Measurements from ENCODE around the gene MYEOV.

The MYEOV gene

DNA sequence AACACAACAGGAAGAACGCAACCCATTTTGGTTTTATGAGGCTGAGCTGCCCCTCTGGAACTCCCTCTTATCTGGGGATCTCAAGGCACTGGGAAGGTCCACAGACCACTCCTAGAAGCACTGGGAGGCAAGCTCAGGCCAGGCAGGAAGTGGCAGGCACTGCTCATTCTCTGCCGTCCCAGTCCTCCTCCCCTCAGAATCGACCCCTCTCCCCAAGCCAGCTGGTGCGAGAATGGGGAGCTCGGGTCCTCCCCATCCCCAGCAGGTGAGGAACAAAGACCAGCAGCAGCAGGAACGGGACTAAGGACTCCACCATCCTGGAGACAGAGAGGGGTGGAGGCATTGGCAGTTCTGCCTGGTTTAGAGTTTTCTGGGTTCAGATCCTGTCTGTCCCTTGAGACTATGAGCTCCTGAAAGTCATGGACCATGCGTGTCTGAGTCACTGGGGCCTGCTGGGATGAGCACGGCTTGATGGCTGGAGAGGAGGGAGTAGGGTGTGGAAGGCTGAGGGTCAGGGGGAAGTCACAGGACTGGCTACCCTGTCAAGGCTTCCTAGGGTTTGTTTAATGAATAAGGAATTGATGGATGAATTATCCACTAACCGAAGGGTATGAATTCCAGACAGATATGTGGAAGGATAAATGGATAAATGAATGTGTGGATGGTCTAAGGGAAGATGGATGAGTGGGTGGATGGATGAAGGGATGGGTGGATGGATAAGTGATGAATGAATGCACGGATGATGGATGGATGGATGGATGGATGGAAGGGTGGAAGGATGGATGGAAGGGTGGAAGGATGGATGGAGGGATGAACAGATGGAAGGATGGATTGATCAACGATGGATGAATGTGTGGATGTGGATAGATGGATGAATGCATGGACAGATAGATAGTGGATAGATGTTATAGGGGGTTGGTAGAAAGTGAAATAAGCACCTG, 6.4 kb downstream of the MYEOV start:
- Histone ChIP-seq H3K27me3 (ENCODE audit: control insufficient read depth, insufficient read depth, low read length) (no peaks in the 10 kb centered on the region), H3K4me1 (ENCODE audit: control insufficient read depth, insufficient read depth, low read length) (no peaks in the 10 kb centered on the region), H3K9me3 (ENCODE audit: control insufficient read depth, insufficient read depth, low read length) (no peaks in the 10 kb centered on the region), H3K9ac (ENCODE audit: low read depth, low read length) (no peak overlapping the region), H3K4me3 (ENCODE audit: low read depth, low read length) (no peak overlapping the region), H3K36me3 (ENCODE audit: control insufficient read depth, insufficient read depth, low read length) (no peaks in the 10 kb centered on the region)

DNA sequence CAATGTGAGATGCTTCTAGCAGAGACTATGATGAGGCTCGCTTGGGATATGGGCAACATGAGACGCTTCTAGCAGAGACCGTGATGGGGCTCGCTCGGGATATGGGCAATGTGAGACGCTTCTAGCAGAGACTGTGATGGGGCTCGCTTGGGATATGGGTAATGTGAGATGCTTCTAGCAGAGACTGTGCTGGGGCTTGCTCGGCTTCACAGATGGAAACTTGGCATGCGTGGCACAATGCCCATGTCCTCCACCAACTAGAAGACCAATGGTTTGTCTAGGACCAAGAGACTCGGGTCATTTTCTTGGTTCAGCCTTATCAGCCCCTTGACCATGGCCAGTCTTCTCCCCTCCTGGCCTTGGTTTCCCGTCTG, 7.1 kb downstream of the MYEOV start:
- no peaks in the 10 kb centered on the region for H3K27me3 ChIP-seq (ENCODE audit: control insufficient read depth, insufficient read depth, low read length)
- H3K4me1 ChIP-seq (ENCODE audit: control insufficient read depth, insufficient read depth, low read length) = no peaks in the 10 kb centered on the region
- no peaks in the 10 kb centered on the region for H3K9me3 ChIP-seq (ENCODE audit: control insufficient read depth, insufficient read depth, low read length)
- no peak overlapping the region for H3K4me3 ChIP-seq (ENCODE audit: low read depth, low read length)
- H3K9ac ChIP-seq (ENCODE audit: low read depth, low read length) = no peak overlapping the region
- no peaks in the 10 kb centered on the region for H3K36me3 ChIP-seq (ENCODE audit: control insufficient read depth, insufficient read depth, low read length)

DNA sequence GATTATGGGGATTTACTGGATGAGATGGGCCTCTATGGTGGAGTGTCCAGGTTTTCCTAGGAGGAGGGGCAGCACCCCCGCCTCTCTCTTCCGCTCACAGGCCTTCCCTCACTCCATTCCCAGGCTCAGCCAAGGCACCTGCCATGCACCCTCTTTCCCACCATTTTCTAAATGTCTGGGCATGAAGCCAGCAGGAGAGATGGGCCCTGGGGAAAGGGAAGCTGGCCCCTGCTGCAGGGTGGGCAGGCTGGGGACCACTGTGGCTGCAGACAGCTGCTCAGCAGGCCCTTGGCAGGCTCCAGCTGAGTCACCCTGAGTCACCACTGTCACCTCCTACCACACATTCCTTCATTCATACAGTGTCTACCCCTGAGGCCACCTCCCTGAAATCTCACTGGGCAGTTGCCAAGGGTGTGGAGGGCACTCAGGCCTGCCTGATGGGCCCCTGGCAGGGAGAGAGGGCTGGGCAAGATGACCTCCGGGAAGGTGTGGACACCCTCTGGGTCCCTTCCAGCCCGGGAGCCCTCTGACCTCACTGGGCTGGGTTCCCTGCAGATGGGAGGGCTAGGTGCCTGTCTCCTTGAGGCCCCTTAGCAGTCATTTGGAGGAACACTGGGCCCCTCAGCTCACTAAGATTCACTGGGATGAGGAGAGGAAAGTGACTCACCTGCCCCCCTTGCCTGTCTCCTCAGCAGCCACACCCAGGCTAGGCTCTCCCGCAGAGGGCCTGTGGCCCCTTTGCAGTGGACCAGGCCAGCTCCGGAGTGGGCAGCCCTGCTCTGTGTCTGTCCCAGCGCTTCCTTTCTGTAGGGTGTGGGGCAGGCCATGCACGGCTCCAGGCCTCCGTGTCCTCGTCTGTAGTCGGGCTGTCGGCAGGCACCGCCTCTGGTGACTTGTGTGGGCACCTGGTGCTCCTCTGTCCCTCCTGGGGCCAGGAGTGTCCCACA, 7.8 kb downstream of the MYEOV start:
- Histone ChIP-seq H3K9me3 (ENCODE audit: control insufficient read depth, insufficient read depth, low read length) (no peaks in the 10 kb centered on the region), H3K4me3 (ENCODE audit: low read depth, low read length) (no peak overlapping the region), H3K4me1 (ENCODE audit: control insufficient read depth, insufficient read depth, low read length) (no peaks in the 10 kb centered on the region), H3K27me3 (ENCODE audit: control insufficient read depth, insufficient read depth, low read length) (no peaks in the 10 kb centered on the region), H3K9ac (ENCODE audit: low read depth, low read length) (no peak overlapping the region), H3K36me3 (ENCODE audit: control insufficient read depth, insufficient read depth, low read length) (no peaks in the 10 kb centered on the region)

DNA sequence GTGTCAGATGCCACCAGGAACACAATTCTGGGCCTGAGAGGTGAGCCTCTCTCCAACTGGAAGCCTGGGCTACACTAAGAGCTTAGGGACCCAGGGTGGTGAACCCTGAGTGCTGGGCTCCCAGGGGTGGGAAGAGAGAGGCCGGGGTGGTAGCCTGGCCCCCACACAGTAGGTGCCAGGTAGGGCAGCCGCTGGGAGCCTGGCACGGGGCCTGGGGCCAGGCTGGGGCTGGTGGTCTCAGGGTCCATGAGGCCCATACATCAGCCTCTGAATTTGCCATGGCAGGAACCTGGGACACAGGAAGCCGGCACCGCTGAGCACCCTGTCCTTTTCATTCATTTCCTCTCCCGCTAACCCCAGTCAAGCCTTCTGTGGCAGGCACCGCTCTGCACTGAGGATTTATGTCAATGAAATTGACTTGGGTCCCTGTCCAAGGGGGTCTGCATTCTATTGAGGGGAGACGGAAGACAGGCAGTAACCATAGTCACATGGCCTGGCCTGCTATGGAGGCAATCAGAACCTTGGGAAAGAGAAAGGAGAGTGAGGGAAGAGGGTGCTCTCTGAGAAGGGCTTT, 8.6 kb downstream of the MYEOV start:
- no peaks in the 10 kb centered on the region for H3K27me3 ChIP-seq (ENCODE audit: control insufficient read depth, insufficient read depth, low read length)
- H3K4me3 ChIP-seq (ENCODE audit: low read depth, low read length) = no peak overlapping the region
- no peaks in the 10 kb centered on the region for H3K36me3 ChIP-seq (ENCODE audit: control insufficient read depth, insufficient read depth, low read length)
- H3K9ac ChIP-seq (ENCODE audit: low read depth, low read length) = no peak overlapping the region
- no peaks in the 10 kb centered on the region for H3K4me1 ChIP-seq (ENCODE audit: control insufficient read depth, insufficient read depth, low read length)
- no peaks in the 10 kb centered on the region for H3K9me3 ChIP-seq (ENCODE audit: control insufficient read depth, insufficient read depth, low read length)

DNA sequence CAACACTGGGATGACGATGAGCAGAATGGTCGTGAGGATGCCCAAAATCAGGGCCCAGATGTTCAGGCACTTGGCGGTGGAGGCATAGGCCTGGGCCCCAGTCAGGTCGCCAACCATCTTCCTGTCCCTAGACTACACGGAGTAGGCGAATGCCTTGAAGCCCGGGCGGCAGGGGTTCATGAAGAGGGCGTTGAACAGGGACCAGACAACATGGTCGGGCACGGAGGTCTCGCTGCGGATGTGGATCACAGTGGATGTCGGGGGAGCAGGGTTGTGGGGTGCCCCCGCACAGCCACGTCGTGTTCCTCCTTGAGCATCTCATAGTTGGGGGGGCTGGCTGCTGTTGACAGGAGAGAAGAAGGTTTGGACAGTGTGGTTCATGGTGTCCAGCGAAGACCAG, 9.5 kb downstream of the MYEOV start:
- H3K36me3 ChIP-seq (ENCODE audit: control insufficient read depth, insufficient read depth, low read length) = no peaks in the 10 kb centered on the region
- H3K4me1 ChIP-seq (ENCODE audit: control insufficient read depth, insufficient read depth, low read length) = no peaks in the 10 kb centered on the region

DNA sequence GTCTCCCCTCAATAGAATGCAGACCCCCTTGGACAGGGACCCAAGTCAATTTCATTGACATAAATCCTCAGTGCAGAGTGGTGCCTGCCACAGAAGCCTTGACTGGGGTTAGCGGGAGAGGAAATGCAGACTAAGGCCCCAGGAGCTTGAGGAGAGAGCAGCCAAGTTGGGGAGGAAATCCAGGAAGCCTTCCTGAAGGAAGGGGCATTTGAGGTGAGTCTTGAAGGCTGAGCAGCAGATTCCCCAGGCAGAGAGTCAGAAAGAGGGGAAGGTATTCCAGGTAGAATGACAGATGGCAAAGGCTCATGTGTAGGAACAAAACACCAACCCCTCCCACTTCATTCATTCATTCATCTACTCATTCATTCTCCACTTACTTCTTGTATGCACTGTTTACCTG, 10.3 kb downstream of the MYEOV start:
- Histone ChIP-seq H3K4me1 (ENCODE audit: control insufficient read depth, insufficient read depth, low read length) (no peaks in the 10 kb centered on the region), H3K9ac (ENCODE audit: low read depth, low read length) (no peak overlapping the region), H3K9me3 (ENCODE audit: control insufficient read depth, insufficient read depth, low read length) (no peaks in the 10 kb centered on the region), H3K36me3 (ENCODE audit: control insufficient read depth, insufficient read depth, low read length) (no peaks in the 10 kb centered on the region), H3K27me3 (ENCODE audit: control insufficient read depth, insufficient read depth, low read length) (no peaks in the 10 kb centered on the region), H3K4me3 (ENCODE audit: low read depth, low read length) (no peak overlapping the region)

More for the DNA sequence above, 9.5 kb downstream of the MYEOV start:
- Histone ChIP-seq H3K9me3 (ENCODE audit: control insufficient read depth, insufficient read depth, low read length) (no peaks in the 10 kb centered on the region), H3K4me3 (ENCODE audit: low read depth, low read length) (no peak overlapping the region), H3K27me3 (ENCODE audit: control insufficient read depth, insufficient read depth, low read length) (no peaks in the 10 kb centered on the region), H3K9ac (ENCODE audit: low read depth, low read length) (no peak overlapping the region)

DNA sequence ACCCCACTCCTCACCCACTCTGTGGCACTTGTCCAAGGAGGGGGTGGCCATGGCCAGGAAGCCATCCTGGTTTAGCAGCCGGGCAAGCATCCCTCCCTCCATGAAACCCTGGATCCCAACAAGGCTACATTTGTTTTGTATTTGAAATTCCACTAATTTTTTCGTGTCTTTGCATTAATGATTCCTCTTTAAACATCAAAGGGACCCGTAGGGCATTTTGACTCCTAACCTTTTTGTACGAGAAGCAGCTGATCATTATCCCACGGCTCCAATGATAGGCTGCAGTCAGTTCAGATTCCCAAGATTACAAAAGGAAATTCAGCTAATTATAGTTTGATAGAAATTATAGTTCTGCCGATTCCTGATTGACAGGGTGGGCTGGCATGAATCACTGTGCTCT, 10.7 kb downstream of the MYEOV start:
- Histone ChIP-seq H3K9me3 (ENCODE audit: control insufficient read depth, insufficient read depth, low read length) (no peaks in the 10 kb centered on the region), H3K4me3 (ENCODE audit: low read depth, low read length) (no peak overlapping the region), H3K9ac (ENCODE audit: low read depth, low read length) (no peak overlapping the region), H3K27me3 (ENCODE audit: control insufficient read depth, insufficient read depth, low read length) (no peaks in the 10 kb centered on the region), H3K4me1 (ENCODE audit: control insufficient read depth, insufficient read depth, low read length) (no peaks in the 10 kb centered on the region), H3K36me3 (ENCODE audit: control insufficient read depth, insufficient read depth, low read length) (no peaks in the 10 kb centered on the region)

DNA sequence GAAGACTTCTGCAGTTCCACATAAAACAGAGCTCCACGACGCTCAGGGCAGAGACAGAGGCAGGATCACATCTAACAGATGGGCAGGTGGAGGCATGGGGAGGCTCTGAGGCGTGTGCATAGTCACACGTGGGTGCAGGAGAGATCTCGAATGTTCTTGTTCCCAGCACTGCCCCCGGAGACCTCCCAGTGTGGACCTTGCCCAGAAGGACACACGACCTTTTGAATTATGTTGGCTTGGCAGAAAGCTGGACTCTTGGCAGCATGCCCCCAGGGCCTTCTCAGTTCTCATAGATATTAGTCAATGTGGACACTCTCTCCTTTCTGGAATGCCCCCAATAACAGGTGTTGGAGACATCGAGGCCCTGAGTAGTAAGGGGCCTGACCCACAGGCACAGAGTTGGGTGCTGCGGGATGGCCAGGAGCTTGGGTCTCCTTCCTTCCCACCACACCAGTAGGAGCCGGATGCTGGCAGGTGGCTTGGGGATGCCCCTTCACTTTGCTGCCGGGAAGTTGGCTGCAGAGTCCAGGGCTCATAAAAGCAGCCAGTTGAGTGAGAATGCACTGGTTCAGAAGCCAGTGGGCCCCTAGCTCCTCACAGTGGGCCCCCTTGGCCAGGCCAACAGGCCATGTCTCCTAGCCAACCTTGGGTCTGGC, 12.1 kb downstream of the MYEOV start:
- H3K4me3 ChIP-seq (ENCODE audit: low read depth, low read length) = no peak overlapping the region
- H3K4me1 ChIP-seq (ENCODE audit: control insufficient read depth, insufficient read depth, low read length) = no peaks in the 10 kb centered on the region
- no peak overlapping the region for H3K9ac ChIP-seq (ENCODE audit: low read depth, low read length)
- no peaks in the 10 kb centered on the region for H3K27me3 ChIP-seq (ENCODE audit: control insufficient read depth, insufficient read depth, low read length)
- H3K36me3 ChIP-seq (ENCODE audit: control insufficient read depth, insufficient read depth, low read length) = no peaks in the 10 kb centered on the region
- no peaks in the 10 kb centered on the region for H3K9me3 ChIP-seq (ENCODE audit: control insufficient read depth, insufficient read depth, low read length)

DNA sequence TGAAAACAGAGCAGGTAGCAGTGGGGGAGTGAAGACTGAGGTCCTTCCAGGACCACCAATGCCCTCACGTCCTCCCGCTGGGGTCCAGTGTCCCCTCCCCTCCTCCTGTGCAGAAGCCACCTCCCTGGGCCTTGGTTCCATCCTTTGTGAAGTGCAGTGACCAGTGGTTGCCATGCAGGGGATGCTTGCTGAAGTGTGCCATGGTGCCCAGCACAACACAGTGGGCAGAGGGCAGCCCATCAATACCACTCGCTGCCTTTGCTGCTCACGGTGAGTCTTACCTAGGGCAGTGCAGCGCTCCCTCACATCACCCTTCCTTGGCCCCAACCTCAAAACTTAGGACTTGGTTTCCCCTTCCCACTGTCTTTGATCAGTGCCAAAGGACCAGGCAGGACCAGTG, 12.9 kb downstream of the MYEOV start:
- H3K9ac ChIP-seq (ENCODE audit: low read depth, low read length) = no peak overlapping the region
- no peaks in the 10 kb centered on the region for H3K4me1 ChIP-seq (ENCODE audit: control insufficient read depth, insufficient read depth, low read length)
- H3K36me3 ChIP-seq (ENCODE audit: control insufficient read depth, insufficient read depth, low read length) = no peaks in the 10 kb centered on the region
- H3K9me3 ChIP-seq (ENCODE audit: control insufficient read depth, insufficient read depth, low read length) = no peaks in the 10 kb centered on the region
- no peaks in the 10 kb centered on the region for H3K27me3 ChIP-seq (ENCODE audit: control insufficient read depth, insufficient read depth, low read length)
- H3K4me3 ChIP-seq (ENCODE audit: low read depth, low read length) = no peak overlapping the region

DNA sequence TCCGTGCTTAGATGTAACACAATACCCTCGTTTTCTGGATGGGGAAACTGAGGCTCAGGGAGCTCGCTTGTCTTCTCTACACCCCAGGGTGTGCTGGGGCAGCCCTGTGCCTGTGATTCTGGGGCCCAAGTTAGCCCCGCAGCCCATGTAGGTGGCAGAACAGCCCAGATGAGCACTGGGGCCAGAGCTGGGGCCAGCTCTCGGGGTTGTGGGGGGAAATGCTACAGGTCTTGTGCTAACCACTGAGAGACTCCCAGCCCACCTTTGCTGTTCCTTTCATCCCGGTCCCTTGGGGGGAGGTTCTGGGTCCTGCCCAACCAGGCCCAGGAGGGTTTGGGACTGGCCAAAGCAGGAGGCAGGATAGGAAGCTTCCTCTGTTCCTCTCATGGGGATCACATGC, 13.5 kb downstream of the MYEOV start:
- Histone ChIP-seq H3K4me3 (ENCODE audit: low read depth, low read length) (no peak overlapping the region), H3K9ac (ENCODE audit: low read depth, low read length) (no peak overlapping the region), H3K27me3 (ENCODE audit: control insufficient read depth, insufficient read depth, low read length) (no peaks in the 10 kb centered on the region), H3K9me3 (ENCODE audit: control insufficient read depth, insufficient read depth, low read length) (no peaks in the 10 kb centered on the region), H3K4me1 (ENCODE audit: control insufficient read depth, insufficient read depth, low read length) (no peaks in the 10 kb centered on the region), H3K36me3 (ENCODE audit: control insufficient read depth, insufficient read depth, low read length) (no peaks in the 10 kb centered on the region)

DNA sequence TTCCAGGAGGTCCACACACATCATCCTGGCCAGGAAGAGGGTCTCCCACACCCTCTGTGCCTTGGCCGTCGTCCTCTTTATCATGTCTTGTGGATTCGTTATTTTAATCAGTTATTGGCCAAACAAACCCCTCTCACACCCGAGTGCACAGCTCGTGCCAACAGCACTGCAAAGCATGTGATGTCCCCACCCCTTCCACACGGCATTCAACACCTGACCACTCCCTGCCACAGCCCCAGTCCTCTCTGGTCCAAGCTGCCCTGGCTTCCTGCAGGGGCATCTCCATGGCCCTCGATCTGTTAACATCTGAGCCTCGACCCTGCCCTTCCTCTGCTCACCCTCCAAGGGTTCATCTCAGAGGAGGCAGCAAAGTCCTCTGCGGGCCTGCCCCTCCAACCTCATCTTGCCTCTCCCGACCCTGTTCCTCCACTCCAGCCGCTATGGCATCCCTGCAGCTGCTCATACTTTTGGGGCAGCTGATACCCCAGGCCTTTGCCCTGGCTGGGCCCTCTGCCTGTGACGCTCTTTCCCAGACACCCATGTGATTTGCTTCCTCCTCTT, 14.0 kb downstream of the MYEOV start:
- Histone ChIP-seq H3K27me3 (ENCODE audit: control insufficient read depth, insufficient read depth, low read length) (no peaks in the 10 kb centered on the region), H3K4me1 (ENCODE audit: control insufficient read depth, insufficient read depth, low read length) (no peaks in the 10 kb centered on the region), H3K36me3 (ENCODE audit: control insufficient read depth, insufficient read depth, low read length) (no peaks in the 10 kb centered on the region), H3K9ac (ENCODE audit: low read depth, low read length) (no peak overlapping the region), H3K9me3 (ENCODE audit: control insufficient read depth, insufficient read depth, low read length) (no peaks in the 10 kb centered on the region), H3K4me3 (ENCODE audit: low read depth, low read length) (no peak overlapping the region)

Data from iPS-15b (cell line).